GM19025 (cell line): ENCODE data around the gene PDE4DIP.
"Not testable (repeated sequence)": the region's sequence is repeated elsewhere in the genome, so short reads cannot be mapped to it uniquely, and the experiment has no call there.

ENCODE experiments used
- ATAC-seq: cut with Tn5 transposase; IDR thresholded peaks from one replicate; pipeline ENCODE4 v1.9.1; 2021; ENCODE audit warnings: mild to moderate bottlenecking, low read depth, moderate library complexity; ENCODE audit not compliant: unreplicated experiment

PDE4DIP gene

DNA sequence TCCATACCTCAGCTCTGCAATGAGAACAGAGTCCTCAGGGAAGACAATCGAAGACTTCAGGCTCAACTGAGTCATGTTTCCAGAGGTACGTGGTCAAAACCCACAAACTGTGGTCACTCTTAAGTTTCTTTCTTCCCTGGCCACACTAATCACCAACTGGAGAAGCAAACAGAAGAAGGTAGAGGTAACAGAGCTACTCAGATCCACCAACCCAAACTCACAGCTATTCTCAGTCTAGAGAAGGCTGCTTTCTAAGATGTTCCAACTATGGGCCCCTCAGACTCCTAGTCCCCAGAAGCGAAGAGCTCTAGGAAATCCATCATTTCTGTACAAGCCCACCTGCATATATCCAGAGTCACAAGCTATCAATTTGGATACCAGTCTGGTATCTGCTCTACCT lies 174.3 kb downstream of the PDE4DIP start:
- not testable (repeated sequence) for ATAC-seq

DNA sequence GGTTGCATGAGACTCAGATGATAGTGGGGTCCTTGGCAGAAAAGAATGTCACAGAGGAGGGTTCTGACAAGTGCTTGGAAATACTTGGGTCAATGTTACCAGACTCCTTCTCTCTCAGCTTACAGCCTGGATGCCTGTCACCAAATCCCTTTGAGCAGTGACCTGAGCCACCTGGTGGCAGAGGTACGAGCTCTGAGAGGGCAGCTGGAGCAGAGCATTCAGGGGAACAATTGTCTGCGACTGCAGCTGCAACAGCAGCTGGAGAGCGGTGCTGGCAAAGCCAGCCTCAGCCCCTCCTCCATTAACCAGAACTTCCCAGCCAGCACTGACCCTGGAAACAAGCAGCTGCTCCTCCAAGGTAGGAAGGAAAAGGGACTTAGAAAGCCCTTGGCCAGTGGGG lies 180.1 kb downstream of the PDE4DIP start:
- not testable (repeated sequence) for ATAC-seq

DNA sequence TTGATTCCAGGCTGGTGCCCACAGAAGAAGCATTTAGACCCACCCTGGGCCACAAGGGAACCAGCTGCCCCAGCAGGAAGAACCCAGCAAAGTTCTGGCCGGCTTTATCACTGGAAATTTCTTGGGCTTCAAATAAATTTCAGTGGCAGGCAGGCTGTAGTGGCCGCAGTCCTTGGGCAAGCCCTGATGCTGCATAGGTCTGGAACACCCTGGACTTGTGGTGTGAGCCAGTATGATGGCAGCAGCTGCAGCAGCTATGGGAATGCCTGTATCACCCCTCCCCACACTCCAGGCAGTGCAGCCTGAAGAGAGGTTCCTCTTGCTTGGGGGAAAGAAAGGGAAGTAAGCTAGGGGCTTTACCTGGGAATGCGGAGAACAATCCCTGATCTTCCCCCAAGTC lies 189.7 kb downstream of the PDE4DIP start:
- ATAC-seq, result not testable (repeated sequence)

DNA sequence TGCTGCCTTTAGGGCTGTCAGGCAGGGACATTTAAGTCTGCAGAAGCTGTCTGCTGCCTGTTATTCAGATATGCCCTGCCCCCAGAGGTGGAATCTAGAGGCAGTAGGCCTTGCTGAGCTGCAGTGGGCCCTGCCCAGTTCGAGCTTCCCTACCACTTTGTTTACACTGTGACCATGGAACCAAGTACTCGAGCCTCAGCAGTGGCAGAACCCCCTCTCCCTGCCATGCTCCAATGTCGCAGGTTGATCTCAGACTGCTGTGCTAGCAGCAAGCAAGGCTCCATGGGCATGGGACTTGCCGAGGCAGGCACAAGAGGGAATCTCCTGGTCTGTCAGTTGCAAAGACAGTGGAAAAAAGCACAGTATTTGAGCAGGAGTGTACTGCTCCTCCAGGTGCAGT lies 198.8 kb downstream of the PDE4DIP start:
- not testable (repeated sequence) for ATAC-seq

DNA sequence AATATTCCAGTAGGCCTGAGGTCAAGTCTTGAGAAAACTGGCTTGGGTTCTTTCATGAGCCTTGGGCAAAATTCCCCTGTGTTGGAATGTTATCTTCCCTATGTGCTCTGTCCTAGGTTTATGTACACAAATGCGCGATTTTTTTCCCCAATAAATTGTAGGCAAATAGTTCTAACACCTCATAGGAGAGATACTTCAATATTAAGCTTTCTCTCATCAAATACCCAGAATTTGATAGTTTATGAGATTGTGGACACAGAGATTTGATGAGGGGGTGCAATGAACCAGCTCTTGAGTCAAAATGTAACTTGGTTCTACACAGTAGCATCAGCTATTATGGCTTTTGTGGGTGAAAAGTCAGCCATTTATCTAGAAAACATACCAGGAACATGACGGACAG lies 220.4 kb downstream of the PDE4DIP start:
- not testable (repeated sequence) for ATAC-seq

DNA sequence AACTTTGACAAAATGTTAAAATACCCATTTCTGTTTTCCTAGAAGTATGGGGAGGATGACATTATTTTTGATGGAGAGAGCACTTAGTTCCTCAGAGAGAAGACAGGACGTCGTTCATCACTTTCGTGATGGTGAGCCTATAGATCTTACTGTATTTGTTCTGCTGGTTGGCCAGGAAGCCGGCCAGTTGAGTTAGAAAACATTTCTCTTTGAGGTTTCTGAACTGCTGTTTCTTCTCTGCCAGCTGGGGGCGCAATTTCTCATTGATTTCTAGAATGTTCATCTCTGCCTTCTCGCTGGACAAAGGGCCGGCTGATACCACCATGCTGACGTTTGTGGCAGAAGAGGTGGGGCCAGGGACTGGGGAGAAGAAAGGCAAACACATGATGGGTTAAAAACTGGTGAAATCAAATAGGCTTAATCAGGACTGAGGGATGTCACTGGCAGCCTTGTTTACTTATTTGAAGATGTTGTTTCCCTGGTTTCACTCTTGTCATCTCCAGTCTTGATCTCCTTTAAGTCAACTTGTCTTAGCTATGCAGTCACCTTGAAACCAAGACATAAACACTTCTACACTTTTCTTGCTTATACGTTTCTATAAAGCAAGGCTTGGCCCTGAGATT lies 231.4 kb downstream of the PDE4DIP start:
- ATAC-seq, result not testable (repeated sequence)
